GM18951 (cell line): ENCODE measurements around the gene PRAMEF11.

Experiments used
- POLR2A ChIP-seq: IDR thresholded peaks from 4 replicates; pipeline ENCODE4 v1.6.1; 2011; ENCODE audit warnings: mild to moderate bottlenecking; ENCODE audit not compliant: insufficient read length, insufficient read depth; ENCODE audit errors: extremely low read depth
- in situ Hi-C: fragments of 300-500 bp; cut with MboI; formaldehyde crosslinking; loops from one replicate; pipeline ENCODE4 v1.12.0; 2022; ENCODE audit warnings: low sequenced_read_pairs, mixed read lengths, inconsistent platforms; ENCODE audit not compliant: unreplicated experiment

The PRAMEF11 gene

GRCh38 chr1:12778907-12779306 lies 52.3 kb downstream of the PRAMEF11 start:
- TF ChIP-seq POLR2A, result no peak
- in situ Hi-C loops, result no loop called here

- in situ Hi-C loops, result no loop called here
- no peak for TF ChIP-seq POLR2A
These were observed 53.1 kb downstream of the PRAMEF11 start for GRCh38 chr1:12778061-12778460.

- in situ Hi-C loops, result no loop called here
- no peak for TF ChIP-seq POLR2A
These were observed 54.2 kb downstream of the PRAMEF11 start for GRCh38 chr1:12776801-12777557.

- no peak for TF ChIP-seq POLR2A
- in situ Hi-C loops, result no loop called here
These were observed 55.8 kb downstream of the PRAMEF11 start for GRCh38 chr1:12775443-12775842.

GRCh38 chr1:12774801-12775345 lies 56.3 kb downstream of the PRAMEF11 start:
- no peak for TF ChIP-seq POLR2A
- in situ Hi-C loops, result no loop called here
